ENCODE data around the gene SPAG16.

Gene SPAG16

DNA sequence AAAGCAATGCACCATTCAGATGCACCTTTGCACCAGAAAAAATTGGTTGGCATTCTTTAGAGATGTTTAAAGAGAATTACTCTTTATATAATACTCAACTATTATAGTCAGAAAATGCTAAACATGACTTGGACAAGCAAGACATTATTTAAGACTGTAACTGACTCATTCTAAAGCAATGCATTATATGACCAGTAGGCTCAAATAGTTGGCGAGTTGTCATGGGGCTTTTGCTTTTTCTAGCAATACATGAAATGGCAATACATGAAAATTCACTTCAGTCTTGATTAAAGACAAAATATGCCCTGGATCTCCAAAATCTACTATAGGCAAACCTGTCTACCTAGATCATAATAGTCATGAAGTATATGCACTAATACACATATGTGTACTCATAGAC lies 909.7 kb downstream of the SPAG16 start:
- POLR2A ChIA-PET = no interaction called here
- CTCF ChIA-PET = no interaction called here
- H3K4me3 ChIP-seq (ENCODE audit: low read depth, low read length) = no peak overlapping the region
- TF ChIP-seq, protein P1, sequence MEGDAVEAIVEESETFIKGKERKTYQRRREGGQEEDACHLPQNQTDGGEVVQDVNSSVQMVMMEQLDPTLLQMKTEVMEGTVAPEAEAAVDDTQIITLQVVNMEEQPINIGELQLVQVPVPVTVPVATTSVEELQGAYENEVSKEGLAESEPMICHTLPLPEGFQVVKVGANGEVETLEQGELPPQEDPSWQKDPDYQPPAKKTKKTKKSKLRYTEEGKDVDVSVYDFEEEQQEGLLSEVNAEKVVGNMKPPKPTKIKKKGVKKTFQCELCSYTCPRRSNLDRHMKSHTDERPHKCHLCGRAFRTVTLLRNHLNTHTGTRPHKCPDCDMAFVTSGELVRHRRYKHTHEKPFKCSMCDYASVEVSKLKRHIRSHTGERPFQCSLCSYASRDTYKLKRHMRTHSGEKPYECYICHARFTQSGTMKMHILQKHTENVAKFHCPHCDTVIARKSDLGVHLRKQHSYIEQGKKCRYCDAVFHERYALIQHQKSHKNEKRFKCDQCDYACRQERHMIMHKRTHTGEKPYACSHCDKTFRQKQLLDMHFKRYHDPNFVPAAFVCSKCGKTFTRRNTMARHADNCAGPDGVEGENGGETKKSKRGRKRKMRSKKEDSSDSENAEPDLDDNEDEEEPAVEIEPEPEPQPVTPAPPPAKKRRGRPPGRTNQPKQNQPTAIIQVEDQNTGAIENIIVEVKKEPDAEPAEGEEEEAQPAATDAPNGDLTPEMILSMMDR (IDR thresholded peaks at IDR 0.05; ENCODE audit: insufficient read depth, low read length, missing control alignments) = no peak
- peak; percentile 45 for DNase-seq (ENCODE audit: low read depth, low spot score)

DNA sequence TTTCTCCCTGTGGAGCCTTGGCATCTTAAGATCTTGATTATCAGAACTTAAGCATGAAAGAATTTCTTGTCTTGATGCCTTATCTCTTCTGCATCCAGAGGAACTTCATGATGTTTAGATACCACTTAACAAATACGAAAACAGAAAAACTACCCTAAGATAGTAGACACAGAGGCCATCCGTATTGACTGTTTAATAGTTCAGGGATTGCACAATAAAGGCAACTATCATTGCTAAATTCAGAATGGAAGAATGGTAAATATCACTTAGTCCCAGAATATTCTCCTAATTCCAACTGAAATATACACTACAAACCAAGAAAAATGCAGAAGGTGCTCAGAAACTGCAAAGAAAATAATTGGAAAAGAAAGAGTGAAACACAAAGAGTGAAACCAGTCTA lies 912.0 kb downstream of the SPAG16 start:
- TF ChIP-seq, protein P1 (IDR thresholded peaks at IDR 0.05; ENCODE audit: insufficient read depth, low read length, missing control alignments) = no peak
- POLR2A ChIA-PET = no interaction called here
- CTCF ChIA-PET = no interaction called here
- no peak for DNase-seq (ENCODE audit: low read depth, low spot score)
- no peak overlapping the region for H3K4me3 ChIP-seq (ENCODE audit: low read depth, low read length)

DNA sequence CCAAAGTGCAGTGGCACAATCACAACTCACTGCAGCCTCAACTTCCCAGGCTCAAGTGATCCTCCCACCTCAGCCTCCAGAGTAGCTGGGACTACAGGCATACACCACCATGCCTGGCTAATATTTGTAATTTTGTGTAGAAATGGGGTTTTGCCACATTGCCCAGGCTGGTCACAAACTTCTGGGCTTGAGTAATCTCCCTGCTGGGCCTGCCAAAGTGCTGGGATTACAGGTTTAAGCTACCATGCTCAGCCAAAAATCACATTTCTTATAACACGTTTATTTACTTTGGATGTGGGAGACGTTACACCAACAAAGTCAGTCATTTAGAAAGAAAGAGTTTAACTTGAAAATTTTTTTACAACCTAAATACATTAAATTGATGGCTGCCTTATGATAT lies 917.6 kb downstream of the SPAG16 start:
- TF ChIP-seq, protein P1 (IDR thresholded peaks at IDR 0.05; ENCODE audit: insufficient read depth, low read length, missing control alignments) = no peak
- ChIA-PET CTCF (no interaction called here), POLR2A (no interaction called here)
- no peak overlapping the region for H3K4me3 ChIP-seq (ENCODE audit: low read depth, low read length)
- no peak for DNase-seq (ENCODE audit: low read depth, low spot score)

DNA sequence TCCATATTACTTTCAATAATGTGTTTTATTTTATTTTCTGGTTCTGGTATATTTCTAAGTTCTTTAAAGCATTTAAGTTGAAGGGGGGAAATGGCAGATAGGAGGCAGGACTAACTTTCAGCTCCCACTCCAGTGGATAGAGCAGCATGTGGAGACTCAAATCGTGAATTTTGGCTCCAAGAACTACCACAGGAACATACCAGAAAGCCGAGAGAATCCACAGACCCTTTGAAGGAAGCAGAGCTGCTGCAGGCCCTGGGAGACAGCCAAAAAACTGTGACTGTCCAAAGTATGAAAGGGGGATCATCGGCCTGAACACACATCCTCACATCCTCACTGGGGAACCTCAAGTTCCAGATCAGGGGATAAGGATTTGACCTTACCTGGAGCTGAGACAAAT lies 919.0 kb downstream of the SPAG16 start:
- no peak for DNase-seq (ENCODE audit: low read depth, low spot score)
- ChIA-PET CTCF (interaction anchor here (0.6 kb wide), 1 partner anchor 107 kb away, joined by 3 read pairs; no protein-coding TSS in a partner anchor), POLR2A (no interaction called here)
- TF ChIP-seq, protein P1 (IDR thresholded peaks at IDR 0.05; ENCODE audit: insufficient read depth, low read length, missing control alignments) = no peak
- no peak overlapping the region for H3K4me3 ChIP-seq (ENCODE audit: low read depth, low read length)

DNA sequence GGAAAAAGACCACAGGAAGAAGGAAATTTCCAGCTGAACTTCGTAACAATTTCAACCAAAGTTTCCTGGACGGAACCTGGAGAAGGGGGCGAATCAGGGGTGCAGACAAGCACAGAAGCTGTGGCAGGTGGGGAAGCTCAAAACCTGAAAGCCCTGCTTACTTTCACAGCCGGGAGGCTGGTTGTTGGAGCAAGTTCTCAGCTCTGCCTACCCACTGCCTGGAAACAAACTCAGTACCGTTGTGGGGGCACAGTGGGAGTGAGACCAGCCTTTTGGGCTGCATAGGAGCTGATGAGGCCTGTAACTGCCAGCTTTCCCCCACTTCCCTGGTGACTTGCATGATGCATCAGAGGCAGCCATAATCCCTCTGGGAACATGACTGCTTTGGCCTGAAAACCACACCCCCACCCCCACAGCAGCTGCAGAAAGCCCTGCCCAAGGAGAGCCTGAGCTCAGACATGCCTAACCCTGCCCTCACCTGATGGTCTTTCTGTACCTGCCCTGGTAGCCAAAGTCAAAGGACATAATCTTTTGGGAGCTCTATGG lies 919.6 kb downstream of the SPAG16 start:
- H3K4me3 ChIP-seq (ENCODE audit: low read depth, low read length) = no peak overlapping the region
- DNase-seq (ENCODE audit: low read depth, low spot score) = no peak
- ChIA-PET POLR2A (no interaction called here), CTCF (interaction anchor here (0.6 kb wide), 1 partner anchor 107 kb away, joined by 3 read pairs; no protein-coding TSS in a partner anchor)
- TF ChIP-seq, protein P1 (IDR thresholded peaks at IDR 0.05; ENCODE audit: insufficient read depth, low read length, missing control alignments) = no peak

DNA sequence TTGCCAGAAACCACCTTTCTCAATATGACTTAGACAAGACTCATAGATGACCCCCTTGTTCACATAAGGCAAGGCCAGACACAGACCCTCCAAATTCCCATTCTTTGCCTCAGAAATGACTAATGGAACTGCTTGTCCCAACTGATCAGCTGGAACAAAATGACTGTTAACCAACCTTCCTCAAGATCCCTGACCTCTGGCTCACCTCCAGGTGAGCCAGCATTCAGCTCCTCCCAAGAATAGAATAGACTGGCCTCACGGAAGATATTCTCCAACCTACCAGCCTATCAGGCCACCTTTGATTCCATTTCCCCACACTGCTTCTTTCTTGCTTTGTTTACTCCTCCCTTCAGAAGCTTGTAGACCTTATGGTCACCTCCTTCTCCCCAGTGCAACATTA lies 930.8 kb downstream of the SPAG16 start:
- POLR2A ChIA-PET = no interaction called here
- H3K4me3 ChIP-seq (ENCODE audit: low read depth, low read length) = no peak overlapping the region
- CTCF ChIA-PET = no interaction called here
- TF ChIP-seq, protein P1 (IDR thresholded peaks at IDR 0.05; ENCODE audit: insufficient read depth, low read length, missing control alignments) = no peak
- DNase-seq (ENCODE audit: low read depth, low spot score) = no peak
